Activated CD4-positive, alpha-beta T cell treated with anti-CD3 and anti-CD28 coated beads, Interleukin-2, amount 50 U/mL, for 1 hour (primary cell): Measurements from ENCODE around the gene SLC6A19.
"Not testable (repeated sequence)": the region's sequence is repeated elsewhere in the genome, so short reads cannot be mapped to it uniquely, and the experiment has no call there.

Experiments used
- DNase-seq: peaks from one replicate; pipeline ENCODE4 v3.0.0-alpha.2; 2020

The SLC6A19 gene

GRCh38 chr5:1249366-1250280 is 48.2 kb downstream of the SLC6A19 start:
- DNase-seq = no peak

- no peak for DNase-seq
These were observed 50.5 kb downstream of the SLC6A19 start for GRCh38 chr5:1251678-1252580.

GRCh38 chr5:1252681-1253080 is 51.3 kb downstream of the SLC6A19 start:
- no peak for DNase-seq

GRCh38 chr5:1253456-1254105 is 52.2 kb downstream of the SLC6A19 start:
- no peak for DNase-seq

GRCh38 chr5:1254196-1254595 is 52.8 kb downstream of the SLC6A19 start:
- no peak for DNase-seq

GRCh38 chr5:1255081-1255561 is 53.7 kb downstream of the SLC6A19 start:
- DNase-seq = peak; percentile 50

- no peak for DNase-seq
These were observed 55.4 kb downstream of the SLC6A19 start for GRCh38 chr5:1256776-1257175.

- DNase-seq = no peak
These were observed 56.0 kb downstream of the SLC6A19 start for GRCh38 chr5:1257363-1257762.

- no peak for DNase-seq
These were observed 56.4 kb downstream of the SLC6A19 start for GRCh38 chr5:1257841-1258240.

GRCh38 chr5:1259806-1260480 is 58.5 kb downstream of the SLC6A19 start:
- DNase-seq = no peak

- DNase-seq = no peak
These were observed 60.2 kb downstream of the SLC6A19 start for GRCh38 chr5:1261643-1262042.

- DNase-seq = no peak
These were observed 61.0 kb downstream of the SLC6A19 start for GRCh38 chr5:1262381-1262780.

- DNase-seq = no peak
These were observed 62.8 kb downstream of the SLC6A19 start for GRCh38 chr5:1264211-1264610.

GRCh38 chr5:1265026-1265425 is 63.6 kb downstream of the SLC6A19 start:
- DNase-seq = no peak

- DNase-seq = no peak
These were observed 64.4 kb downstream of the SLC6A19 start for GRCh38 chr5:1265461-1266455.

- DNase-seq = no peak
These were observed 65.4 kb downstream of the SLC6A19 start for GRCh38 chr5:1266791-1267190.

- not testable (repeated sequence) for DNase-seq
These were observed 66.1 kb downstream of the SLC6A19 start for GRCh38 chr5:1267464-1267863.

GRCh38 chr5:1268056-1268455 is 66.7 kb downstream of the SLC6A19 start:
- no peak for DNase-seq

GRCh38 chr5:1268666-1269065 is 67.3 kb downstream of the SLC6A19 start:
- peak; percentile 8 for DNase-seq

GRCh38 chr5:1270426-1270825 is 69.0 kb downstream of the SLC6A19 start:
- DNase-seq = no peak
